ENCODE results near the gene NCAM1.
A peak's percentile ranks its signal among the peaks of the same experiment; 100 is the strongest.

Gene NCAM1

DNA sequence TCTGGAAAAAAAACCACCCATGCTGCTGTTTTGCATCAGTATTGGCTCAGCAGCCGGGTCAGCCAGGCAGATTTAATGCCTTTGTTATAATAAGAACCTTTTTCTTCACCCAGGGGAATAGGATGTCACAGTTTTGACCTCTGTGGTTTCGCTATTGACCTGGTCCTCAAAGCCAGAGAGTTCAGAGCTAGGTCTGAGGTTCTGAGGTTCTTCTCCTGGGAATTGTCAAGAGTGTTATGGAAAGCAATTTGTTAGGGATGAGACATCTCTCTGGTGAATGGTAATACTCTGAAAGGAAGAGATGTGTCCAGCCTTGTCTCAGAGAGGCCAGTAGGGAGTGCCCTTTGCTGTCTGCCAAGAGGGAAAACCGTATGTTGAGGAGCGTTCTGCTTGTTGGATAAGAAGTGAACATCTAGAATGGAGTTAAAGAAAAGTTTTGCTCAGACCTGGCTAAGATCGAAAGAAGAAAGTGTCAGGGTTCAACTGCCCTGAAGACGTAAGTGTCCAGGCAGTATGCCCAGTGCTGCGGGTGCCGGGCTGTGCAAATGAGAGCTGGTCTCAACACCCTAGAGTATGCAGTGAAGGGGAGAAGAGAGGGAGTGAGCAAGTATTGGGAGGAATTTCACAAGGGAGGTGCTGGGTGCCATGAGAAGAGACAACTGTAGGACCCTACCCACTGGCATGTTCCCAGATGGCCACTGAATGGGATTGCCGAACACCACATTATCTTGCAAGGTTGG, 202.2 kb downstream of the NCAM1 start:
- DNase-seq (ENCODE audit: low read depth) = peak; percentile 47
- no peak overlapping the region for H3K4me3 ChIP-seq (ENCODE audit: low read length)
- TF ChIP-seq, protein P1, sequence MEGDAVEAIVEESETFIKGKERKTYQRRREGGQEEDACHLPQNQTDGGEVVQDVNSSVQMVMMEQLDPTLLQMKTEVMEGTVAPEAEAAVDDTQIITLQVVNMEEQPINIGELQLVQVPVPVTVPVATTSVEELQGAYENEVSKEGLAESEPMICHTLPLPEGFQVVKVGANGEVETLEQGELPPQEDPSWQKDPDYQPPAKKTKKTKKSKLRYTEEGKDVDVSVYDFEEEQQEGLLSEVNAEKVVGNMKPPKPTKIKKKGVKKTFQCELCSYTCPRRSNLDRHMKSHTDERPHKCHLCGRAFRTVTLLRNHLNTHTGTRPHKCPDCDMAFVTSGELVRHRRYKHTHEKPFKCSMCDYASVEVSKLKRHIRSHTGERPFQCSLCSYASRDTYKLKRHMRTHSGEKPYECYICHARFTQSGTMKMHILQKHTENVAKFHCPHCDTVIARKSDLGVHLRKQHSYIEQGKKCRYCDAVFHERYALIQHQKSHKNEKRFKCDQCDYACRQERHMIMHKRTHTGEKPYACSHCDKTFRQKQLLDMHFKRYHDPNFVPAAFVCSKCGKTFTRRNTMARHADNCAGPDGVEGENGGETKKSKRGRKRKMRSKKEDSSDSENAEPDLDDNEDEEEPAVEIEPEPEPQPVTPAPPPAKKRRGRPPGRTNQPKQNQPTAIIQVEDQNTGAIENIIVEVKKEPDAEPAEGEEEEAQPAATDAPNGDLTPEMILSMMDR (conservative IDR thresholded peaks at IDR 0.05; ENCODE audit: low read length) = peak; percentile 37; the same call in 1 of the 2 replicates

DNA sequence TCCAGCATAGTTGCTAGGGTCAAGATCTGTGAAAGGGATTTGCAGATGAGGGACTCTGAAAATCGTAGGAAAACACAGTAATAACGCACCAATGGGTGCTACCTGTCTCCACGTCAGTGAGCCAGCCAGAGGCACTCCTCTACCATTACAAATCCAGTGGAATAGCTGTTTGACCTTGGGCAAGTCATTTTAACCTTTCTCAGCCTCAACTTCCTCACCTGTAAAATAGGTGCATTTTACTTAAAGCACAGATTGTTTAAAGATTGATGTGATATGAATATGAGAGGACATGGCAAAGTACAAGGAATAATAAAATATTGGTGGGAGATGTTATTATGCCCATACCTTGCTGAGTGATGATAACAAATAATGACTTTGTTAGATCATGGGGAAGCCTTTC, 205.1 kb downstream of the NCAM1 start:
- no peak overlapping the region for H3K4me3 ChIP-seq (ENCODE audit: low read length)
- DNase-seq (ENCODE audit: low read depth) = no peak
- TF ChIP-seq, protein P1 (conservative IDR thresholded peaks at IDR 0.05; ENCODE audit: low read length) = no peak

DNA sequence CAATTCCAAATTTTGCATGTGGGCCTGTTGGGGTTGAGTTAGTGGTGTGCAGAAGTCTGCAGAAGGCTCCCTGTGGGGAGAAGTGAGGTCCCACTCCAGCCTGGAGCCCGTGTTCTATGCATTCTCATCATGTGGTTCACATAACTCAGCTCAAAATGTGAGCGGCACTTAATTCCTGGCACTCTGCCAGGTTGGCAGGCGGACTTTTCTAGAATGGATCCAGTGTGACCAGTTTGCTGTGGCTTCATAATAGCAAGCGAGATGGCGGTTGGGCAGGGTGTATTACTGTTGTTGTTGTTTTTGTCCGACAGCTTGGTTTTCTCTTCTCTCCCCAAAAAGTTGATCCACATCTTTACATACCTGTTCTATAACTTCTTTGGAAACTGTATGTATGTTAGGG, 206.4 kb downstream of the NCAM1 start:
- TF ChIP-seq, protein P1 (conservative IDR thresholded peaks at IDR 0.05; ENCODE audit: low read length) = no peak
- DNase-seq (ENCODE audit: low read depth) = no peak
- H3K4me3 ChIP-seq (ENCODE audit: low read length) = no peak overlapping the region

DNA sequence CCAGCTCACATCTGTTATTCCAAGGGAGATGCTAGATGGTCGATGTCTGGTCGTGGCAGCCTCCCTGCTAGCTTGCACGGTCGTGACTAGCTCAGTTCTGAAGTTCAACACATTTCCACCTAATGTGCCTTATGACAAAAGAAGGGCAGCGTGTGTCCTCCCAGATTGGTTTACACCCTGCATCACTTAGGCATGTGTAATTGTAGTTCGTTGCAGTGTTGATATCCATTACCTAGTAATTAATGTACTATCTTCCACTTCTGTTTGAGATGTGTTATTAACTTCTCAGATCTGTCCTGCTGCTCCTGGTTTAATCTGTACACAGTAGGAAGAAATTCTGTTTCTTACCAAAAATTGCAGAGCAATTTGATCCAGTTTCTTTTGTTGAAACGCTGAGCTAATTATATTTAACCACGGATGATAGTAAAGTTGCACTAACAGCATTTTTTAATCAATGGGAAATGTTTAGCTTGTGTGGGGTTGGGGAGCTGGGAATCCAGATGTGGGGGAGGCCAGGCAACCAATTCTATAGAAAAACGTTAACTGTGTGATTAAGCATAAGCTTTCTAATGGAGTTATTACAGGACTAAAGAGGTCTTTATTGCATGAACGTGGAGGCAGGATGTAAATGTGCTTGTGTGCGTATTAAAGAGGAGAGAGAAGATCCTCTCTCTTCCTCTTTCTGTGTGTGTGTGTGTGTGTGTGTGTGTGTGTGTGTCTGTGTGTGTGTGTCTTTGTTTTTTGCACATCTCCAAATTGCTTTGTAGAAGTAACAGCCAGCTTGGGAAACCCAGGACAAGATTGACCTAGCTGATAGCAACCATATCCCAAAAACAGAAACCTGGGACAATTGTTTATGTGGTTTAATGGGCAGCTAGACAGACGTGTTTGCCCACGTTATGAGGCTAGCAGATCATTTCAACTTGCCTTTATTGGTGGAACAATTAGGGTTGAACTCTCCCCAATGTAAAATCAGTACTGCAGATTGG, 207.4 kb downstream of the NCAM1 start:
- H3K4me3 ChIP-seq (ENCODE audit: low read length) = no peak overlapping the region
- TF ChIP-seq, protein P1 (conservative IDR thresholded peaks at IDR 0.05; ENCODE audit: low read length) = no peak
- DNase-seq (ENCODE audit: low read depth) = no peak

DNA sequence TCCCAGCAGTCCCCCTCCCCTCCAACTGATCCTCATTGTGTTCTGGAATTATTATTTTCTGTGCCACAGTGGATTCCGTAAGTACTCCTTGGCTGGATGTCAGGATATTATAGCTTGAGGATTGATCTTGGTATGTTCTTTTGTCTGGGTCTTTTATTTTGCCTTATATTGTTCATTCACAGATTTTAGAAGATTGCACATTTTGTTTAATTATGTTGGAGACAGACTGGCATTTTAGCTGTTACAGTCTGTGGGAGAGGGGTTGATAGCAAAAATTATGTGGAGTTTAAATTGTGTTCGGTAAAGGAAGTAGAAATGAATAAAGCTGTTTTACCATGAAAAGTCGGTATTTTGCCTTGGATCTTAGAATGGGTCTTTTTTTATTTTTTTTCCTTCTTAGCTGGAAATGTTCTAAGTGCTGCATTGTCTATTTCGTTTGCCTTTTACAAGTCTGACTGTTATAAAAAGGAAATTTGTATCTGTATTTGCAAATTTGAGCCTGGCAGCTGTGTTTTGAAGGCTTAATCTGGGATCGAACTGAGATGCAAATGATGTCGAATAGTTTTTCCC, 211.2 kb downstream of the NCAM1 start:
- no peak overlapping the region for H3K4me3 ChIP-seq (ENCODE audit: low read length)
- DNase-seq (ENCODE audit: low read depth) = no peak
- TF ChIP-seq, protein P1 (conservative IDR thresholded peaks at IDR 0.05; ENCODE audit: low read length) = no peak

DNA sequence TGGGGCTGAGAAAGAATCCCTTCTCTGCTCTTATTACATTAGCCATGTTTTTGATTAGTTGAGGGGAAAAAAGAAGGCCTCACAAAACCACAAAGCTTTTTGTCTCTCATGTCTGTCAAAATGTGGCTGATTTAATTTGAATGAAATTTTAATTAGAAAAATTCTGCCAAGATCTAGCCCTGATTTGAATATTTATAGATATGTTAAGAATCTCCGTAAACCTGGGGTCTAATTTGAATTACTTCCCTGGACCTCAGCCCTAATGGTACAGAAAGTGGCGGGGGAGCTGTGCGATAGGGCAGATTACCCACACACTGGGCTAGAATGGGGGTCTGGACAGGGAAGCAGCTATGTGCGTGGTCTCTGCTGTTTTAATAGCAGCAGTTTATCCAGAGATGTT, 211.9 kb downstream of the NCAM1 start:
- DNase-seq (ENCODE audit: low read depth) = no peak
- H3K4me3 ChIP-seq (ENCODE audit: low read length) = no peak overlapping the region
- TF ChIP-seq, protein P1 (conservative IDR thresholded peaks at IDR 0.05; ENCODE audit: low read length) = no peak
